AG04450 (cell line): ENCODE measurements around the gene LCP2. TPM values are rescaled to one million over a fixed set of nuclear protein-coding genes. Genes with fewer than 3 reads are reported as not detected.

Source experiments
- CTCF ChIA-PET: fragments of 300-600, 350-600 bp; formaldehyde crosslinking; extraction: SDS; loops from one replicate; lab custom pipeline; 2022; ENCODE audit warnings: antibody characterized with exemption, inconsistent platforms; lab: Charles Lee
- POLR2A ChIA-PET: fragments of 350-600 bp; formaldehyde crosslinking; extraction: SDS; loops from one replicate; lab custom pipeline; 2021; ENCODE audit warnings: antibody characterized with exemption, inconsistent platforms; lab: Yijun Ruan, JAX
- DNase-seq: peaks from one replicate; pipeline ENCODE4 v3.0.0-alpha.2; 2011; ENCODE audit warnings: low read depth, low spot score
- H3K27ac ChIP-seq: one replicate; pipeline ENCODE4 v1.5.1; 2012; ENCODE audit warnings: low read depth, low read length, control low read depth
- H3K27me3 ChIP-seq: one replicate; pipeline ENCODE4 v1.6.0; 2012; ENCODE audit warnings: low read length; ENCODE audit not compliant: control insufficient read depth, insufficient read depth
- H3K4me3 ChIP-seq: 2 replicates; pipeline ENCODE4 v1.5.1; 2011; ENCODE audit warnings: mild to moderate bottlenecking, low read depth, low read length, control low read depth
- H3K9me3 ChIP-seq: 2 replicates; pipeline ENCODE4 v1.5.1; 2012; ENCODE audit warnings: low read length; ENCODE audit not compliant: control insufficient read depth, insufficient read depth
- CTCF ChIP-seq: IDR thresholded peaks from 2 replicates; pipeline ENCODE4 v1.5.1; 2011; ENCODE audit warnings: low read depth, low read length, control low read depth, inconsistent platforms
- polyA plus RNA-seq: library from polyadenylated mRNA; depleted of rRNA; stranded (reverse); fragments of >200 nt; gene quantifications from 2 replicates; pipeline ENCODE4 v1.2.3, GENCODE V29; 2011; rRNA removed

Gene LCP2
- polyA plus RNA-seq, 1 experiment, result not detected

- Histone ChIP-seq H3K4me3 (no peak overlapping the region), H3K9me3 (no peaks in the 10 kb centered on the region), H3K27ac (no peak overlapping the region), H3K27me3 (no peaks in the 10 kb centered on the region)
- POLR2A ChIA-PET, result no interaction called here
- CTCF ChIA-PET, result interaction anchor here (0.7 kb wide), 3 partner anchors 10 to 106 kb away, joined by 3 read pairs; no protein-coding TSS in a partner anchor
- no peak for DNase-seq
- no peak for TF ChIP-seq CTCF
Observed at GRCh38 chr5:170206216-170206615, 91.4 kb downstream of the LCP2 start.

- H3K4me3 ChIP-seq, result no peak overlapping the region
- H3K27me3 ChIP-seq, result no peaks in the 10 kb centered on the region
- no peak for DNase-seq
- ChIA-PET CTCF (no interaction called here), POLR2A (no interaction called here)
- TF ChIP-seq CTCF, result no peak
- H3K9me3 ChIP-seq, result no peaks in the 10 kb centered on the region
- no peak overlapping the region for H3K27ac ChIP-seq
Observed at GRCh38 chr5:170204202-170204601, 93.4 kb downstream of the LCP2 start.

- POLR2A ChIA-PET, result no interaction called here
- no peak overlapping the region for H3K27ac ChIP-seq
- TF ChIP-seq CTCF, result no peak
- H3K27me3 ChIP-seq, result no peaks in the 10 kb centered on the region
- no peaks in the 10 kb centered on the region for H3K9me3 ChIP-seq
- CTCF ChIA-PET, result interaction anchor here (1.2 kb wide), 1 partner anchor 102 kb away, joined by 4 read pairs; no protein-coding TSS in a partner anchor
- DNase-seq, result no peak
- no peak overlapping the region for H3K4me3 ChIP-seq
Observed at GRCh38 chr5:170202117-170202516, 95.5 kb downstream of the LCP2 start.

- no peak overlapping the region for H3K4me3 ChIP-seq
- no peak for DNase-seq
- no peak overlapping the region for H3K27ac ChIP-seq
- H3K9me3 ChIP-seq, result no peaks in the 10 kb centered on the region
- CTCF ChIA-PET, result interaction anchor here (0.7 to 1.2 kb wide), 2 partner anchors 101 to 134 kb away, joined by 4 read pairs; no protein-coding TSS in a partner anchor
- POLR2A ChIA-PET, result no interaction called here
- H3K27me3 ChIP-seq, result no peaks in the 10 kb centered on the region
- no peak for TF ChIP-seq CTCF
Observed at GRCh38 chr5:170201311-170201710, 96.3 kb downstream of the LCP2 start.

GRCh38 chr5:170200876-170201275, 96.7 kb downstream of the LCP2 start:
- Histone ChIP-seq H3K4me3 (no peak overlapping the region), H3K27ac (no peak overlapping the region), H3K27me3 (no peaks in the 10 kb centered on the region), H3K9me3 (no peaks in the 10 kb centered on the region)
- no peak for DNase-seq
- ChIA-PET POLR2A (no interaction called here), CTCF (interaction anchor here (1.0 kb wide), 1 partner anchor 100 kb away, joined by 3 read pairs; no protein-coding TSS in a partner anchor)
- TF ChIP-seq CTCF, result no peak

Other genes starting within 250 kb of the LCP2 start
- not detected in 2 replicates for gene FOXI1, start 191.9 kb downstream of the LCP2 start, polyA plus RNA-seq
- gene C5orf58, start 64.8 kb downstream of the LCP2 start, polyA plus RNA-seq, result not detected in 2 replicates
- 0.01 TPM in 1 of 2 replicates, not detected in the other for gene KCNMB1, start 91.6 kb upstream of the LCP2 start, polyA plus RNA-seq
- gene KCNIP1, start 206.2 kb upstream of the LCP2 start, polyA plus RNA-seq, result not detected in 2 replicates